HEK293 (cell line): ENCODE results near the gene MYO1F.

ENCODE experiments used
- CTCF ChIA-PET: fragments of 350-600 bp; formaldehyde crosslinking; extraction: SDS; loops from one replicate; lab custom pipeline; 2021; ENCODE audit warnings: antibody characterized with exemption; lab: Yijun Ruan, JAX
- POLR2A ChIA-PET: fragments of 300-600 bp; formaldehyde crosslinking; extraction: SDS; loops from one replicate; lab custom pipeline; 2020; ENCODE audit warnings: antibody characterized with exemption, inconsistent platforms; lab: Yijun Ruan, JAX
- H3K27ac ChIP-seq: fragments of 200-500 bp; sonication (Bioruptor generic); 2 replicates; pipeline ENCODE4 v1.5.1; 2014; ENCODE audit warnings: low read depth, low read length, control low read depth, inconsistent platforms; ENCODE audit errors: extremely low read depth
- H3K36me3 ChIP-seq, 2 experiments: fragments of 200-500 bp in 1 of 2; sonication (Bioruptor generic) in 1 of 2; 1 replicate in 1 of 2; 2 replicates in 1 of 2; pipeline ENCODE4 v1.5.1; 2014 to 2017; ENCODE audit warnings: inconsistent platforms in 2 of 2, low read length in 2 of 2; ENCODE audit not compliant: control insufficient read depth in 2 of 2, insufficient read depth in 1 of 2
- H3K4me1 ChIP-seq: fragments of 200-500 bp; sonication (Bioruptor generic); 2 replicates; pipeline ENCODE4 v1.5.1; 2014; ENCODE audit warnings: mild to moderate bottlenecking, low read length, inconsistent platforms; ENCODE audit not compliant: control insufficient read depth, insufficient read depth
- H3K4me3 ChIP-seq: 2 replicates; pipeline ENCODE4 v1.5.1; 2011; ENCODE audit warnings: low read depth, mild to moderate bottlenecking, control low read depth, low read length, moderate library complexity
- H3K9me3 ChIP-seq: fragments of 200-500 bp; sonication (Bioruptor generic); 2 replicates; pipeline ENCODE4 v1.5.1; 2014; ENCODE audit warnings: low read depth, low read length, inconsistent platforms; ENCODE audit not compliant: control insufficient read depth, insufficient read depth
- CTCF ChIP-seq: fragments of 450-650 bp; formaldehyde crosslinking; IDR thresholded peaks from 2 replicates; pipeline ENCODE4 v1.5.1; 2016; ENCODE audit warnings: missing biosample characterization, missing genetic modification characterization
- GLI4 ChIP-seq: fragments of 450-650 bp; formaldehyde crosslinking; IDR thresholded peaks from 2 replicates; pipeline ENCODE4 v1.5.1; 2016; ENCODE audit warnings: missing biosample characterization, missing genetic modification characterization
- IKZF3 ChIP-seq: fragments of 450-650 bp; IDR thresholded peaks from 2 replicates; pipeline ENCODE4 v1.5.0; 2018; ENCODE audit warnings: missing biosample characterization, mild to moderate bottlenecking, missing genetic modification characterization, moderate library complexity
- KLF16 ChIP-seq: fragments of 450-650 bp; formaldehyde crosslinking; IDR thresholded peaks from 2 replicates; pipeline ENCODE4 v1.5.1; 2017; ENCODE audit warnings: missing biosample characterization, missing genetic modification characterization
- PATZ1 ChIP-seq: fragments of 450-650 bp; formaldehyde crosslinking; IDR thresholded peaks from 2 replicates; pipeline ENCODE4 v1.5.1; 2016; ENCODE audit warnings: missing biosample characterization, missing genetic modification characterization
- WT1 ChIP-seq: fragments of 450-650 bp; formaldehyde crosslinking; IDR thresholded peaks from 2 replicates; pipeline ENCODE4 v1.5.1; 2016; ENCODE audit warnings: missing biosample characterization, missing genetic modification characterization
- ZBTB20 ChIP-seq: fragments of 450-650 bp; formaldehyde crosslinking; IDR thresholded peaks from 2 replicates; pipeline ENCODE4 v1.5.1; 2016; ENCODE audit warnings: missing biosample characterization, missing genetic modification characterization
- ZBTB26 ChIP-seq: fragments of 450-650 bp; formaldehyde crosslinking; optimal IDR thresholded peaks from 2 replicates; pipeline ENCODE3; 2016; ENCODE audit warnings: missing biosample characterization, mild to moderate bottlenecking, missing genetic modification characterization
- ZBTB7A ChIP-seq: fragments of 450-650 bp; formaldehyde crosslinking; IDR thresholded peaks from 2 replicates; pipeline ENCODE4 v1.5.1; 2016; ENCODE audit warnings: low read depth, missing biosample characterization, missing genetic modification characterization
- ZIC2 ChIP-seq: fragments of 450-650 bp; formaldehyde crosslinking; IDR thresholded peaks from 2 replicates; pipeline ENCODE4 v1.5.1; 2016; ENCODE audit warnings: missing biosample characterization, missing genetic modification characterization
- ZNF10 ChIP-seq: fragments of 450-650 bp; formaldehyde crosslinking; IDR thresholded peaks from 2 replicates; pipeline ENCODE4 v1.5.1; 2017; ENCODE audit warnings: missing biosample characterization, missing genetic modification characterization
- ZNF211 ChIP-seq: fragments of 450-650 bp; formaldehyde crosslinking; IDR thresholded peaks from 2 replicates; pipeline ENCODE4 v1.5.1; 2016; ENCODE audit warnings: low read depth, missing biosample characterization, missing genetic modification characterization
- ZNF221 ChIP-seq: fragments of 450-650 bp; formaldehyde crosslinking; IDR thresholded peaks from 2 replicates; pipeline ENCODE4 v1.5.1; 2017; ENCODE audit warnings: missing biosample characterization, missing genetic modification characterization, borderline replicate concordance
- ZNF266 ChIP-seq: fragments of 450-650 bp; formaldehyde crosslinking; IDR thresholded peaks from 2 replicates; pipeline ENCODE4 v1.5.1; 2016; ENCODE audit warnings: missing biosample characterization, missing genetic modification characterization, low read depth
- ZNF280D ChIP-seq: fragments of 450-650 bp; formaldehyde crosslinking; IDR thresholded peaks from 2 replicates; pipeline ENCODE4 v1.5.1; 2016; ENCODE audit warnings: missing biosample characterization, missing genetic modification characterization
- ZNF302 ChIP-seq: fragments of 450-650 bp; formaldehyde crosslinking; IDR thresholded peaks from 2 replicates; pipeline ENCODE4 v1.5.1; 2016; ENCODE audit warnings: missing biosample characterization, missing genetic modification characterization, low read depth
- ZNF311 ChIP-seq: fragments of 450-650 bp; formaldehyde crosslinking; IDR thresholded peaks from 2 replicates; pipeline ENCODE4 v1.5.1; 2017; ENCODE audit warnings: missing biosample characterization, missing genetic modification characterization, borderline replicate concordance
- ZNF341 ChIP-seq: fragments of 450-650 bp; formaldehyde crosslinking; IDR thresholded peaks from 2 replicates; pipeline ENCODE4; 2016; ENCODE audit warnings: low read depth, missing biosample characterization, missing genetic modification characterization
- ZNF658 ChIP-seq: fragments of 450-650 bp; formaldehyde crosslinking; IDR thresholded peaks from 2 replicates; pipeline ENCODE4; 2016; ENCODE audit warnings: missing biosample characterization, missing genetic modification characterization
- ZNF792 ChIP-seq: fragments of 450-650 bp; formaldehyde crosslinking; IDR thresholded peaks from 2 replicates; pipeline ENCODE4 v1.5.1; 2016; ENCODE audit warnings: missing biosample characterization, missing genetic modification characterization
- ZNF830 ChIP-seq: fragments of 450-650 bp; IDR thresholded peaks from 2 replicates; pipeline ENCODE4 v1.5.0; 2018; ENCODE audit warnings: missing biosample characterization, missing genetic modification characterization, low read depth, mild to moderate bottlenecking, moderate library complexity
- ZSCAN16 ChIP-seq: fragments of 450-650 bp; formaldehyde crosslinking; IDR thresholded peaks from 2 replicates; pipeline ENCODE4 v1.5.1; 2016; ENCODE audit warnings: missing biosample characterization, missing genetic modification characterization
- TF ChIP-seq, protein P1 (sequence below): fragments of 450-650 bp; IDR thresholded peaks from 2 replicates; pipeline ENCODE4 v1.5.1; 2018; ENCODE audit warnings: missing biosample characterization, missing genetic modification characterization

Gene MYO1F

GRCh38 chr19:8585894-8586750 is 8.9 kb upstream of the MYO1F start (continued):
- TF ChIP-seq IKZF3 (no peak), WT1 (no peak), CTCF (tag by site-specific recombination) (peak; percentile 72), ZBTB26 (tag by site-specific recombination) (peak; percentile 23), GLI4 (no peak), PATZ1 (peak; percentile 57; the same call in 1 of the 2 replicates), ZSCAN16 (tag by site-specific recombination) (peak; percentile 69; the same call in 1 of the 2 replicates)

DNA sequence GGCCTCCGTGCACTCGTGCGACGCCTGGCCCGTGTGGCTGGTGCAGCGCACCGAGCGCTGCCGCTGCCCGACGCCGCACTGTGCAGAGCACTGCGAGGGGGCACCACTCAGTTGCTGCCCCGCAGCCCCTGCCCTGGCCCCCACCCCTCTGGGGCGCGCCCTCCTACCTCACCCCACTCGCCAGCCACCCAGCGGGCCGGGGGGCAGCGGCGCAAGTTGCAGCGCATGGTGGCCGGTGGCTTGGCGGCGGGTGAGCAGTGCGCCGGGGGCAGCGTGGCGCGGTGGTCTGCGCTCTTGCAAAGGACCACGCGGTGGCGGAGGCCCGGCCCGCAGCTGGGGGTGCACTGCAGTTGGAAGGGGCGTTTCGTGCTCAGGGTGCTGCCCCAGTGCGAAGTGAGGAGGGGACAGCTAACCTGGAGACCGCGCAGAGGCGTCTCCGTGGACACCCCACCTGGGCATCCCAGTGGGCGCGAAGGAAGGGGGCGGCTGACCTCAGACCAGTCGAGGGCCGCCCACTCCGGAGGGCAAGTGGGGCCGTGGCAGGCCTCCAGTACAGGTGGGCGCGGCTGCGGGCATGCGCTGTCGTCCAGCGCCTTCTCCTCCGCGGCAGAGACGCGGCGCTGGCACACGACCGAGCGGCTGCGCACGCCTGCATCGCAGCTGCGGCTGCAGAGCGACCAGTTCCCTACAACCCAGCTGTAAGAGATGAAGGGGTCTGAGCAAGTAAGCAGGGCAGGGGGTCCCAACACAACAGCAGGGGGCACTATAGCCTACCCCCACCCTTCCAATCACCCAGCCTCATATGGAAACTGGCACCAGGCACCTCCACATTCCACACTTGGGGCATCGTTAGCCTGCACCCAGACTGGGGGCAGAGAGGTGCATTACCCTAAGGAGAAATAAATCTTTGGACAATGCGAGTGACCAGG is 8.0 kb upstream of the MYO1F start:
- Histone ChIP-seq H3K27ac (no peak overlapping the region), H3K4me1 (no peaks in the 10 kb centered on the region), H3K9me3 (no peaks in the 10 kb centered on the region), H3K4me3 (no peak overlapping the region), H3K36me3 (no peaks in the 10 kb centered on the region)
- ChIA-PET CTCF (interaction anchor here (0.5 to 6.8 kb wide), 9 partner anchors 6 to 950 kb away, joined by 3 to 60 read pairs (median 4); partner anchors contain the start of gene MYO1F), POLR2A (no interaction called here)
- TF ChIP-seq ZBTB20 (tag by site-specific recombination) (no peak), ZNF658 (no peak), ZNF311 (tag by site-specific recombination) (no peak), ZNF280D (tag by site-specific recombination) (no peak), ZIC2 (tag by site-specific recombination) (no peak), ZNF221 (no peak), ZNF341 (tag by site-specific recombination) (no peak), ZNF302 (no peak), ZNF792 (tag by site-specific recombination) (no peak), ZNF211 (tag by site-specific recombination) (no peak), ZNF10 (no peak), ZBTB7A (tag by site-specific recombination) (no peak), ZNF266 (tag by site-specific recombination) (no peak), ZNF830 (tag by site-specific recombination) (no peak), KLF16 (no peak)
- TF ChIP-seq, protein P1, sequence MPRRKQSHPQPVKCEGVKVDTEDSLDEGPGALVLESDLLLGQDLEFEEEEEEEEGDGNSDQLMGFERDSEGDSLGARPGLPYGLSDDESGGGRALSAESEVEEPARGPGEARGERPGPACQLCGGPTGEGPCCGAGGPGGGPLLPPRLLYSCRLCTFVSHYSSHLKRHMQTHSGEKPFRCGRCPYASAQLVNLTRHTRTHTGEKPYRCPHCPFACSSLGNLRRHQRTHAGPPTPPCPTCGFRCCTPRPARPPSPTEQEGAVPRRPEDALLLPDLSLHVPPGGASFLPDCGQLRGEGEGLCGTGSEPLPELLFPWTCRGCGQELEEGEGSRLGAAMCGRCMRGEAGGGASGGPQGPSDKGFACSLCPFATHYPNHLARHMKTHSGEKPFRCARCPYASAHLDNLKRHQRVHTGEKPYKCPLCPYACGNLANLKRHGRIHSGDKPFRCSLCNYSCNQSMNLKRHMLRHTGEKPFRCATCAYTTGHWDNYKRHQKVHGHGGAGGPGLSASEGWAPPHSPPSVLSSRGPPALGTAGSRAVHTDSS (tag by site-specific recombination): no peak
